NCI-H1417 treated with DMSO at 0.1 percent for 48 hours (cell line): Measurements from ENCODE around the gene KCNA4.
"Not testable (repeated sequence)": the region's sequence is repeated elsewhere in the genome, so short reads cannot be mapped to it uniquely, and the experiment has no call there.

Experiments
- DNase-seq: peaks from one replicate; lab custom pipeline; 2025; lab: John Stamatoyannopoulos, UW

Gene KCNA4

GRCh38 chr11:30000986-30001750 lies 15.7 kb downstream of the KCNA4 start:
- no peak for DNase-seq

- no peak for DNase-seq
These were observed 20.8 kb downstream of the KCNA4 start for GRCh38 chr11:29996016-29996415.

GRCh38 chr11:29989174-29989970 lies 27.5 kb downstream of the KCNA4 start:
- DNase-seq = no peak

GRCh38 chr11:29985248-29985647 lies 31.6 kb downstream of the KCNA4 start:
- no peak for DNase-seq

- DNase-seq = no peak
These were observed 32.3 kb downstream of the KCNA4 start for GRCh38 chr11:29984544-29984943.

GRCh38 chr11:29978549-29978948 lies 38.3 kb downstream of the KCNA4 start:
- DNase-seq = no peak

GRCh38 chr11:29975580-29975979 lies 41.2 kb downstream of the KCNA4 start:
- not testable (repeated sequence) for DNase-seq

- DNase-seq = no peak
These were observed 53.0 kb downstream of the KCNA4 start for GRCh38 chr11:29963796-29964195.

- no peak for DNase-seq
These were observed 53.8 kb downstream of the KCNA4 start for GRCh38 chr11:29963036-29963435.

GRCh38 chr11:29962243-29962642 lies 54.6 kb downstream of the KCNA4 start:
- DNase-seq = no peak
